Esophagus squamous epithelium (tissue), 5 donors: Measurements from ENCODE around the gene DCD. TPM values are rescaled to one million over a fixed set of nuclear protein-coding genes. Genes with fewer than 3 reads are reported as not detected.
A peak's percentile ranks its signal among the peaks of the same experiment; 100 is the strongest.

Source experiments
- DNase-seq: peaks from one replicate; lab custom pipeline; 2025; lab: John Stamatoyannopoulos, UW
- H3K27ac ChIP-seq, 4 donors: fragments of 200-600 bp; sonication (generic); one replicate each; pipeline ENCODE4 v1.5.1; 2016 to 2019; ENCODE audit warnings: mild to moderate bottlenecking in 1 of 4
- H3K27me3 ChIP-seq, 4 donors: fragments of 200-600 bp; sonication (generic); 1 replicate in 3 of 4; 2 replicates in 1 of 4; pipeline versions ENCODE4 v1.5.1 to v1.6.0; 2017 to 2021; ENCODE audit warnings: antibody characterized with exemption in 1 of 4
- H3K36me3 ChIP-seq, 3 donors: fragments of 200-600 bp; sonication (generic); one replicate each; pipeline ENCODE4 v1.5.1; 2016 to 2019
- H3K4me1 ChIP-seq, 3 donors: fragments of 200-600 bp; sonication (generic); one replicate each; pipeline ENCODE4 v1.5.1; 2017 to 2019
- H3K4me3 ChIP-seq, 4 donors: fragments of 200-600 bp; sonication (generic); 1 replicate in 3 of 4; 2 replicates in 1 of 4; pipeline ENCODE4 v1.5.1; 2016 to 2019; ENCODE audit warnings: mild to moderate bottlenecking in 2 of 4, moderate library complexity in 1 of 4
- H3K9me3 ChIP-seq, 3 donors: fragments of 200-600 bp; sonication (generic); one replicate each; pipeline ENCODE4 v1.5.1; 2016 to 2019
- CTCF ChIP-seq, 6 experiments: fragments of 450-650 bp in 4 of 6; fragments of 200-600 bp in 2 of 6; sonication (generic) in 2 of 6; IDR thresholded peaks; one replicate each; pipeline ENCODE4 v1.5.1; 2016 to 2019; ENCODE audit warnings: antibody characterized with exemption in 6 of 6, mild to moderate bottlenecking in 4 of 6, moderate library complexity in 4 of 6
- POLR2A ChIP-seq, 4 donors: fragments of 450-650 bp; IDR thresholded peaks; one replicate each; pipeline ENCODE4 v1.6.1; 2017; ENCODE audit warnings: antibody characterized with exemption in 4 of 4, mild to moderate bottlenecking in 4 of 4, moderate library complexity in 3 of 4
- WGBS, 2 donors: methylation state at CpG; one replicate each; pipeline ENCODE4 v1.1.5; 2018; 5-methylcytosine and 5-hydroxymethylcytosine counted together
- intact Hi-C: fragments of 100-400 bp; cut with DNase I; formaldehyde crosslinking; loops from one replicate; pipeline ENCODE4 v1.15.0; 2022
- total RNA-seq, 4 donors: library from RNA; depleted of rRNA; stranded (reverse); fragments of >200 nt; gene quantifications; one replicate each; pipeline ENCODE4 v1.1.0, GENCODE V29; 2016
- donor health status: DM: yes; HTN: yes; CAD: no.

Gene DCD
- total RNA-seq, 4 donors from 2014 or later, result not detected

DNA sequence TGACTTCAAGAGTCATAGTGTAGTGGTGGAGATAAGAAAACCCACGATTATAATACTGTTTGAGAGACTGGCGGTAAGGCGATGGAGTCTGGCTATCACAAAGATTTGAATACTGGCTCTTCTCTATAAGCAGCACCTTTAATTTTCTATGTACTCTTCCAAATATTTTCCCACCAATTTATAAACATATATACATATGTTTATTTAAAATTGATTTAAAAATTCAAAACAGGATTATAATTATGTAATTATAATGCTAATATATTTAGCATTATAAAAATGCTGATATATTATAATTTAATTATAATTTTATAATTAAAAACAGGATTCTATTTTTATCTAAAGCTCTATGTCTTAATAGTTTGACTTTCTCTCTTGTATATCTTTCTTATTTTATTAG lies 15.4 kb upstream of the DCD start:
- TF ChIP-seq POLR2A (IDR thresholded peaks at IDR 0.05), result no peak
- TF ChIP-seq CTCF (IDR thresholded peaks at IDR 0.05), result no peak
- Histone ChIP-seq H3K9me3 (no peaks in the 10 kb centered on the region), H3K4me1 (no peaks in the 10 kb centered on the region), H3K27me3 (no peaks in the 10 kb centered on the region), H3K4me3 (no peak overlapping the region), H3K27ac (no peak overlapping the region), H3K36me3 (no peaks in the 10 kb centered on the region)
- WGBS, 2 donors, result 75 to 77% methylated on average over 3 of the region's 3 CpGs
- no peak for DNase-seq
- intact Hi-C loops, result no loop called here

DNA sequence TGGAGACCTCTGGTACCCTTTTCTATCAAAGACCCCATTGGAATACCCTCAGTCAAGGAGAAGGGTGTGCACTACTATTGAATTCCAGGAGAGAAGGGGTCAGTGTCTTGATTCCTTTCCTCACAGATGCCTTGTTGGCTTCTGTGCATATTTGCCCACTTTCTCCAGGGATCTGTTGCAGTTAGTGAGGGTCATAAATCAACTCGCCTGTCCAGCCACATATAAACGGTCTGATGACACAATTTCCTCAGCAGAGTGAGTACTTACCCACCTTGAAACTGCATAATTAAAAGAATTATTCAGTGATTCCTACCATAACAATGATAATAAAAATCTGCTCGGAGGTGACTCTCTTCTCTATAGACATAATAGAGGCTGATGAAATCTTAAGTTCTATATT lies 13.9 kb upstream of the DCD start:
- TF ChIP-seq CTCF (IDR thresholded peaks at IDR 0.05) (no peak), POLR2A (IDR thresholded peaks at IDR 0.05) (no peak)
- Histone ChIP-seq H3K27me3 (no peaks in the 10 kb centered on the region), H3K27ac (no peak overlapping the region), H3K4me3 (no peak overlapping the region), H3K4me1 (no peaks in the 10 kb centered on the region), H3K36me3 (no peaks in the 10 kb centered on the region), H3K9me3 (no peaks in the 10 kb centered on the region)
- intact Hi-C loops, result no loop called here
- 43 to 45% methylated on average over 3 of the region's 3 CpGs for WGBS, 2 donors
- no peak for DNase-seq

- H3K9me3 ChIP-seq, result no peaks in the 10 kb centered on the region
- no peak overlapping the region for H3K27ac ChIP-seq
- intact Hi-C loops, result no loop called here
- H3K36me3 ChIP-seq, result no peaks in the 10 kb centered on the region
- no peak overlapping the region for H3K4me3 ChIP-seq
- DNase-seq, result no peak
- no peaks in the 10 kb centered on the region for H3K4me1 ChIP-seq
- WGBS, 2 donors, result 83 to 86% methylated on average over 2 of the region's 2 CpGs
- TF ChIP-seq CTCF (IDR thresholded peaks at IDR 0.05) (no peak), POLR2A (IDR thresholded peaks at IDR 0.05) (no peak)
- H3K27me3 ChIP-seq, result no peaks in the 10 kb centered on the region
Measured at GRCh38 chr12:54661048-54661447, 12.9 kb upstream of the DCD start.

DNA sequence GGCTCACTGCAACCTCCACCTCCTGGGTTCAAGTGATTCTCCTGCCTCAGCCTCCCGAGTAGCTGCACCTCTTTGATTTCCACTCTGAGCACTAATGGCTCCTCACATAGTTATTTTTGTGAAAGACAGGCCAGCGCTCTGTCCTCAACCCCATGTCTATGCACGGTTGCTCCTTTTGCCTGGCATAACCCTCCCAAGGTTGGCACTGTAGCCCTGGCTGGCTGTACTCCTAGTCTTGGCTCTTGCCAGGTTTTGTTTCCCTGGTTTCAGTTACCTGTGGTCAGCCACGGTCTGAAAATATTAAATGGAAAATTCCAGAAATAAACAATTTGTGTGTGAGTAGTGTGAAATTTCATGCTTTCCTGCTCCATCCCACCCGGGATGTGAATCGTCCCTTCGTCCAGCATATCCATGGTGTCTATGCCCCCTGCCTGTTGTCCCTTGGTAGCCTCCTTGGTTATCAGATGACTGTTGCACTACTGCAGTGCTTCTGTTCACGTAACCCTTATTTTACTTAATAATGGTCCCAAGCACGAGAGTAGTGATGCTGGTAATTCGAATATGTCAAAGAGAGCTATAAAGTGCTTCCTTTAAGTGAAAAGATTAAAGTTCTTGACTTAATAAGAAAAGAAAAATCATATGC lies 12.3 kb upstream of the DCD start:
- H3K9me3 ChIP-seq, result no peaks in the 10 kb centered on the region
- DNase-seq, result no peak
- no peak for TF ChIP-seq CTCF (IDR thresholded peaks at IDR 0.05)
- TF ChIP-seq POLR2A (IDR thresholded peaks at IDR 0.05), result no peak
- WGBS, 2 donors, result 78 to 82% methylated on average over 10 of the region's 10 CpGs
- no peak overlapping the region for H3K27ac ChIP-seq
- no peaks in the 10 kb centered on the region for H3K36me3 ChIP-seq
- H3K4me1 ChIP-seq, result no peaks in the 10 kb centered on the region
- H3K27me3 ChIP-seq, result no peaks in the 10 kb centered on the region
- intact Hi-C loops, result no loop called here
- H3K4me3 ChIP-seq, result no peak overlapping the region

DNA sequence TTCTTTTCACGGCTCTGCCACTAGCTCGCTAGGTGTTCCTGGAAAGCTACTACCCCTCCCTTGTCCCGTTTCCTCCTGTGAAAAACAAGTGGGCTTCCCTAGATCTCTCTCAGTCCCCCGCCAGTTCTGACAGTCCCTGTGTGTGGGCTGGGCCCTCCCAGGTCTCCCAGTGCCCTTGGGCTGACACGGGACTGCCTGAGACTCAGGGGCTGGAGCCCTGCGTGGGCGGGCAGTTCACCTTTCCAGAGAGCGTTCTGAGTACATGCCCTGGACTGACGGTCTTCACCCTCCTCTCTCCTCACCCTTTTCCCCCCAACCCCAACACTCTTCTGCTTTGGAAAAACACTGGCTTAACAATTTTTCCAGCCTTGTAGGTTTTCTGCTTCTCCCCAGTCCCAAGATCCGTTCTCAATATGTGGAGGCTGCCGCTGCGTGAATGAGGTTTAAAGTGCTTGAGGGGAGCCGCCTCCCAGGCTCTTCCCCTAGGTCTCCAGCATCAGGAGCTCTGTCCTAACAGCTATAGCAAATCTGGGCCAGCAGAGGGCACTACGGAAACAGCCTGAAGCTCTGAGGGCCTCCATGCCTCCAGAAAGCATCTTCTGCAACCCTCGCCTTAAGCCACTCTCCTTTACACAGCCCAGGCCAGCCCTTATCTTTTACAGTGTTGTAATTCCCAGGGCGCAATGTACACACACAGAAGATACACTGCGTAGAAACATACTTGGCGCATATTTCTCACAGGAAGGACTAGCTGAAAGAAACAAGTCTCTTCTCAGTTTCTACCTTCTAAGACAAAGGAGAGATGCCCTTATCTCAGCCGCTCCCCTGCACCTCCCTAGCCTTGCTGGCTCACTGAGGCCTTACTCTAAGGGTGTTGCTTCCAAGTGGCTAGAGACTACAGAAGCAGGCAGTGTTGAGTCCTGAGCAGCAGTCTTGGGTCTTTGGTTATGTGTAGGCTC lies 10.4 kb upstream of the DCD start:
- peak in 3 of 6 experiments; percentile 14 to 33 (median 19) for TF ChIP-seq CTCF (IDR thresholded peaks at IDR 0.05)
- no peak for TF ChIP-seq POLR2A (IDR thresholded peaks at IDR 0.05)
- no peak overlapping the region for H3K4me3 ChIP-seq
- intact Hi-C loops, result no loop called here
- WGBS, 2 donors, result 58 to 66% methylated on average over 10 to 19 of the region's 19 CpGs
- H3K36me3 ChIP-seq, result no peaks in the 10 kb centered on the region
- H3K27me3 ChIP-seq, result peaks cover 0 to 1% (median 0%) of the 10 kb centered on the region in 4 donors
- no peaks in the 10 kb centered on the region for H3K4me1 ChIP-seq
- H3K9me3 ChIP-seq, result no peaks in the 10 kb centered on the region
- DNase-seq, result no peak
- H3K27ac ChIP-seq, result no peak overlapping the region
